HepG2 (cell line): Measurements from ENCODE around the gene HNF1B. TPM values are rescaled to one million over a fixed set of nuclear protein-coding genes. Genes with fewer than 3 reads are reported as not detected.
"Not testable (repeated sequence)": the region's sequence is repeated elsewhere in the genome, so short reads cannot be mapped to it uniquely, and the experiment has no call there.

Experiments used
- ATAC-seq: fragments of 200-7000 bp; cut with Tn5 transposase; 3 replicates; pipeline ENCODE4 v1.9.1; 2020; ENCODE audit warnings: mild to moderate bottlenecking, moderate library complexity
- BruUV-seq: library from RNA; stranded (reverse); fragments of 400-500 nt; replicated peaks from 2 replicates; lab custom pipeline; 2021; lab: Mats Ljungman, UMichigan
- CTCF ChIA-PET: fragments of 300-600 bp; formaldehyde crosslinking; extraction: SDS; loops from one replicate; lab custom pipeline; 2021; ENCODE audit warnings: low total read pairs, inconsistent platforms, low intra/inter-chr PET ratio; lab: Yijun Ruan, JAX
- POLR2A ChIA-PET: fragments of 350-600 bp; sonication (Branson Sonifier 250); formaldehyde crosslinking; loops from one replicate; lab custom pipeline; 2020; ENCODE audit warnings: antibody characterized with exemption, inconsistent platforms; lab: Yijun Ruan, JAX
- DNase-seq: peaks from one replicate; pipeline ENCODE4 v3.0.0-alpha.2; 2015; ENCODE audit warnings: low spot score
- FAIRE-seq: peaks from 3 replicates; lab custom pipeline; 2011; peaks lifted over from hg19 to GRCh38; lab: Jason Lieb, UNC
- H2AFZ ChIP-seq: one replicate; pipeline ENCODE4 v1.6.1; 2011; ENCODE audit warnings: low read length, inconsistent platforms
- H3K27ac ChIP-seq: fragments of 300-600 bp; 3 replicates; pipeline ENCODE4 v1.8.0; 2011; ENCODE audit warnings: mixed run types, mild to moderate bottlenecking, mixed read lengths, low read length, inconsistent platforms; ENCODE audit not compliant: insufficient read depth; ENCODE audit errors: extremely low read length
- H3K27me3 ChIP-seq, 2 experiments: fragments of 200-600 bp in 1 of 2; 2 replicates in 1 of 2; 3 replicates in 1 of 2; pipeline versions ENCODE4 v1.6.0 to v1.8.0; 2011; ENCODE audit warnings: low read length in 2 of 2, mild to moderate bottlenecking in 2 of 2, moderate library complexity in 2 of 2, inconsistent platforms in 1 of 2; ENCODE audit not compliant: insufficient read depth in 2 of 2, control insufficient read depth in 1 of 2
- H3K36me3 ChIP-seq, 2 experiments: fragments of 200-600 bp in 1 of 2; replicated peaks in 1 of 2; 2 replicates in 1 of 2; 3 replicates in 1 of 2; pipeline versions ENCODE4 v1.5.1 to v1.8.0; 2011; ENCODE audit warnings: low read length in 2 of 2, inconsistent platforms in 1 of 2; ENCODE audit not compliant: insufficient read depth in 2 of 2, control insufficient read depth in 1 of 2
- H3K4me1 ChIP-seq: 2 replicates; pipeline ENCODE4 v1.5.1; 2012; ENCODE audit warnings: low read length, inconsistent platforms; ENCODE audit not compliant: insufficient read depth
- H3K4me2 ChIP-seq: 2 replicates; pipeline ENCODE4 v1.6.0; 2011; ENCODE audit warnings: low read depth, low read length, inconsistent platforms
- H3K4me3 ChIP-seq, 3 experiments: fragments of 200-600 bp in 1 of 3; sonication (generic), shearing (Covaris generic) in 1 of 3; replicated peaks in 1 of 3; 2 replicates each; pipeline ENCODE4 v1.5.1; 2011 to 2016; ENCODE audit warnings: low read length in 3 of 3, inconsistent platforms in 2 of 3, low read depth in 2 of 3, mild to moderate bottlenecking in 2 of 3, control low read depth in 1 of 3, mixed read lengths in 1 of 3; ENCODE audit not compliant: insufficient read depth in 1 of 3
- H3K79me2 ChIP-seq: one replicate; pipeline ENCODE4 v1.6.1; 2011; ENCODE audit warnings: low read length, inconsistent platforms; ENCODE audit not compliant: insufficient read depth
- H3K9ac ChIP-seq: 2 replicates; pipeline ENCODE4 v1.6.0; 2011; ENCODE audit warnings: mild to moderate bottlenecking, low read depth, low read length, inconsistent platforms; ENCODE audit not compliant: insufficient read depth
- H3K9me3 ChIP-seq: 2 replicates; pipeline ENCODE4 v1.5.1; 2012; ENCODE audit warnings: mild to moderate bottlenecking, low read length
- H4K20me1 ChIP-seq: 2 replicates; pipeline ENCODE4 v1.6.0; 2011; ENCODE audit warnings: inconsistent platforms, mild to moderate bottlenecking, low read length, moderate library complexity; ENCODE audit not compliant: insufficient read depth
- BRF2 ChIP-seq: sonication (generic); formaldehyde crosslinking; IDR thresholded peaks from 2 replicates; pipeline ENCODE4 v1.8.1; 2022; ENCODE audit warnings: mild to moderate bottlenecking, missing genetic modification reagents
- DMAP1 ChIP-seq: IDR thresholded peaks from 2 replicates; pipeline ENCODE4 v1.6.1; 2016
- GATAD2A ChIP-seq: IDR thresholded peaks from 2 replicates; pipeline ENCODE4 v1.6.1; 2016
- HNRNPK ChIP-seq: fragments of 200-400 bp; formaldehyde crosslinking; IDR thresholded peaks from 2 replicates; pipeline ENCODE4 v1.6.1; 2018; ENCODE audit warnings: low read length, low read depth, moderate library complexity, mild to moderate bottlenecking; ENCODE audit not compliant: poor library complexity, severe bottlenecking
- IRX3 ChIP-seq: sonication (generic); formaldehyde crosslinking; IDR thresholded peaks from 2 replicates; pipeline ENCODE4 v1.8.1; 2023; ENCODE audit warnings: mild to moderate bottlenecking, low read depth, missing genetic modification reagents, borderline replicate concordance
- SOX13 ChIP-seq, 3 experiments: fragments of 450-650 bp in 1 of 3; sonication (generic) in 1 of 3; formaldehyde crosslinking in 1 of 3; IDR thresholded peaks in 2 of 3; conservative IDR thresholded peaks in 1 of 3; 2 replicates each; pipeline versions ENCODE4 v1.5.0 to v1.6.1; 2016 to 2020; ENCODE audit warnings: antibody characterized with exemption in 1 of 3, mild to moderate bottlenecking in 1 of 3, missing compliant biosample characterization in 1 of 3, missing genetic modification reagents in 1 of 3, moderate library complexity in 1 of 3
- SOX5 ChIP-seq: IDR thresholded peaks from 2 replicates; pipeline ENCODE4 v1.6.1; 2016; ENCODE audit warnings: borderline replicate concordance
- SP1 ChIP-seq, 2 experiments: fragments of 450-650 bp in 1 of 2; sonication (generic) in 1 of 2; formaldehyde crosslinking in 1 of 2; IDR thresholded peaks; 2 replicates each; pipeline versions ENCODE4 v1.4.0 to v1.6.1; 2016 to 2020; ENCODE audit warnings: missing genetic modification reagents in 1 of 2
- U2AF2 ChIP-seq: fragments of 200-400 bp; formaldehyde crosslinking; IDR thresholded peaks from 2 replicates; pipeline ENCODE4 v1.6.1; 2017; ENCODE audit warnings: low read depth, mild to moderate bottlenecking, low read length
- ZNF704 ChIP-seq: sonication (generic); formaldehyde crosslinking; IDR thresholded peaks from 2 replicates; pipeline ENCODE4 v1.8.1; 2023; ENCODE audit warnings: mild to moderate bottlenecking, inconsistent platforms, moderate library complexity, missing genetic modification reagents, borderline replicate concordance
- WGBS: methylation state at CpG from one replicate; pipeline ENCODE4 v1.1.6; 2017; ENCODE audit warnings: low lambda C conversion rate; 5-methylcytosine and 5-hydroxymethylcytosine counted together
- in situ Hi-C: cut with HindIII; loops from 2 replicates; pipeline ENCODE4 v1.10.0; 2017; ENCODE audit warnings: low pct_unique_long_range_greater_than_20kb; ENCODE audit not compliant: extremely low pct_ligation_motif_present
- intact Hi-C: fragments of 100-400 bp; cut with micrococcal nuclease; formaldehyde crosslinking; loops from one replicate; pipeline ENCODE4 v1.10.0; 2022; ENCODE audit not compliant: unreplicated experiment
- polyA plus RNA-seq, 8 experiments: library from polyadenylated mRNA; depleted of rRNA in 3 of 8; stranded (reverse) in 7 of 8; unstranded in 1 of 8; fragments of >200 nt; fragmentation: Illumina TruSeq in 4 of 8; extraction: Trizol in 4 of 8; gene quantifications; 2 replicates each; pipeline versions ENCODE4 v1.2.1 to v1.2.3, GENCODE V29; 2011 to 2016; ENCODE audit warnings: low read depth in 4 of 8, missing spikeins in 1 of 8, mixed read lengths in 1 of 8; ENCODE audit not compliant: insufficient read depth in 1 of 8
- total RNA-seq, 5 experiments: library from RNA; depleted of rRNA; stranded (reverse); fragments of >200 nt; fragmentation: Illumina TruSeq; extraction: Trizol; gene quantifications; 2 replicates each; pipeline ENCODE4 v1.2.3, GENCODE V29; 2016; ENCODE audit warnings: low read depth in 1 of 5
- TF ChIP-seq, protein P1 (sequence below): sonication (generic); formaldehyde crosslinking; conservative IDR thresholded peaks from 2 replicates; pipeline ENCODE4 v1.4.0; 2020; ENCODE audit warnings: mild to moderate bottlenecking, missing genetic modification reagents, moderate library complexity

HNF1B gene
- total and polyA plus RNA-seq, 2 of the 13 experiments (the other 11 are each of a cell fraction or from before 2014, with no cell fraction given): 1.9 to 5.3 TPM

- FAIRE-seq, H3K79me2 ChIP-seq, H3K4me2 ChIP-seq, H4K20me1 ChIP-seq, ATAC-seq, H3K36me3 ChIP-seq, CTCF ChIA-PET, DNase-seq, H3K27me3 ChIP-seq, H3K9me3 ChIP-seq, H2AFZ ChIP-seq, in situ Hi-C loops, H3K27ac ChIP-seq, H3K4me3 ChIP-seq, BruUV-seq, POLR2A ChIA-PET, H3K9ac ChIP-seq: not testable (repeated sequence)
- H3K4me1 ChIP-seq: peaks cover 75% of the 10 kb centered on the region
- 98% methylated on average over 2 of the region's 2 CpGs for WGBS
- intact Hi-C loops: loop anchor here (10.0 kb wide), 1 partner anchor 65 kb away; the partner anchor contains the start of gene HNF1B
These were observed 64.9 kb downstream of the HNF1B start for GRCh38 chr17:37679995-37680394.

DNA sequence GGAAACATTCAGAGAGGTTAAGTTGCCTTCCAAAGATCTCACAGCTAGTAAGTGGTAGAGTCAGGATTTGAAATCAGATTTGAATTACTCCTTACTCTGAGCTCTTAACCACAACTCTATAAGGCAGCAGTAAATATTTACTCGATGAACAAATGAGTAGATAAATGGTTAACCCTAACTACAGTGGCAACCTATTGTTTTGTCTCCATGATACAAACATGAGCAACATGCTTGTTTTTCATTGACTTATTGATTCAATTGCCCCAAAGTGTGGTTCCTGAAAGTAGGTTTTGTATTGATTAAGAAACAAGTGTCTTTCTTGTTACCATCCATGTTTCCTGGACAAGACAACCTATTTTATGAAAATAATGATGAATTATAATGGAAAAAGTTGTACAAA is 66.8 kb downstream of the HNF1B start:
- no peaks in the 10 kb centered on the region for H3K27me3 ChIP-seq
- no peaks in the 10 kb centered on the region for H4K20me1 ChIP-seq
- no peak for FAIRE-seq
- H3K4me1 ChIP-seq: peaks cover 72% of the 10 kb centered on the region
- no peaks in the 10 kb centered on the region for H3K36me3 ChIP-seq
- H2AFZ ChIP-seq: no peak overlapping the region
- in situ Hi-C loops (no loop called here), intact Hi-C loops (no loop called here)
- DNase-seq: no peak
- H3K4me2 ChIP-seq: 0 out of 2 replicates have a peak overlapping the region, but pooled peaks have one; percentile 84
- no peak overlapping the region for H3K9ac ChIP-seq
- no peaks in the 10 kb centered on the region for H3K79me2 ChIP-seq
- ChIA-PET POLR2A (interaction anchor here (3.9 kb wide), 1 partner anchor 20 kb away, joined by 27 read pairs; no protein-coding TSS in a partner anchor), CTCF (no interaction called here)
- ATAC-seq: no peak
- no TSS peak for BruUV-seq
- 45% methylated on average over 1 of the region's 1 CpG for WGBS
- peak overlapping the region; percentile 97 for H3K27ac ChIP-seq
- no peaks in the 10 kb centered on the region for H3K9me3 ChIP-seq
- no peak overlapping the region for H3K4me3 ChIP-seq
- TF ChIP-seq IRX3 (CRISPR knock-in tag): no peak
- TF ChIP-seq SP1 (IDR thresholded peaks at IDR 0.05): no peak
- no peak for TF ChIP-seq SP1 (CRISPR knock-in tag; IDR thresholded peaks at IDR 0.05)
- TF ChIP-seq SOX5 (CRISPR knock-in tag): peak; percentile 35; the same call in 1 of the 2 replicates
- TF ChIP-seq HNRNPK: no peak
- no peak for TF ChIP-seq U2AF2
- TF ChIP-seq, protein P1, sequence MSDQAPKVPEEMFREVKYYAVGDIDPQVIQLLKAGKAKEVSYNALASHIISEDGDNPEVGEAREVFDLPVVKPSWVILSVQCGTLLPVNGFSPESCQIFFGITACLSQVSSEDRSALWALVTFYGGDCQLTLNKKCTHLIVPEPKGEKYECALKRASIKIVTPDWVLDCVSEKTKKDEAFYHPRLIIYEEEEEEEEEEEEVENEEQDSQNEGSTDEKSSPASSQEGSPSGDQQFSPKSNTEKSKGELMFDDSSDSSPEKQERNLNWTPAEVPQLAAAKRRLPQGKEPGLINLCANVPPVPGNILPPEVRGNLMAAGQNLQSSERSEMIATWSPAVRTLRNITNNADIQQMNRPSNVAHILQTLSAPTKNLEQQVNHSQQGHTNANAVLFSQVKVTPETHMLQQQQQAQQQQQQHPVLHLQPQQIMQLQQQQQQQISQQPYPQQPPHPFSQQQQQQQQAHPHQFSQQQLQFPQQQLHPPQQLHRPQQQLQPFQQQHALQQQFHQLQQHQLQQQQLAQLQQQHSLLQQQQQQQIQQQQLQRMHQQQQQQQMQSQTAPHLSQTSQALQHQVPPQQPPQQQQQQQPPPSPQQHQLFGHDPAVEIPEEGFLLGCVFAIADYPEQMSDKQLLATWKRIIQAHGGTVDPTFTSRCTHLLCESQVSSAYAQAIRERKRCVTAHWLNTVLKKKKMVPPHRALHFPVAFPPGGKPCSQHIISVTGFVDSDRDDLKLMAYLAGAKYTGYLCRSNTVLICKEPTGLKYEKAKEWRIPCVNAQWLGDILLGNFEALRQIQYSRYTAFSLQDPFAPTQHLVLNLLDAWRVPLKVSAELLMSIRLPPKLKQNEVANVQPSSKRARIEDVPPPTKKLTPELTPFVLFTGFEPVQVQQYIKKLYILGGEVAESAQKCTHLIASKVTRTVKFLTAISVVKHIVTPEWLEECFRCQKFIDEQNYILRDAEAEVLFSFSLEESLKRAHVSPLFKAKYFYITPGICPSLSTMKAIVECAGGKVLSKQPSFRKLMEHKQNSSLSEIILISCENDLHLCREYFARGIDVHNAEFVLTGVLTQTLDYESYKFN (CRISPR knock-in tag): no peak
- peak; percentile 35; the same call in 1 of the 2 replicates for TF ChIP-seq GATAD2A (CRISPR knock-in tag)
- TF ChIP-seq BRF2 (CRISPR knock-in tag): no peak
- no peak for TF ChIP-seq SOX13 (IDR thresholded peaks at IDR 0.05)
- TF ChIP-seq SOX13 (CRISPR knock-in tag; conservative IDR thresholded peaks at IDR 0.05 in 1 of 2, IDR thresholded peaks at IDR 0.05 in 1 of 2): 0 out of 4 replicates have a peak, but pooled peaks of 1 of the 2 experiments have one; percentile 27
- TF ChIP-seq ZNF704: no peak
- TF ChIP-seq DMAP1 (CRISPR knock-in tag): no peak
